ENCODE results near the gene PEAR1.

The PEAR1 gene

DNA sequence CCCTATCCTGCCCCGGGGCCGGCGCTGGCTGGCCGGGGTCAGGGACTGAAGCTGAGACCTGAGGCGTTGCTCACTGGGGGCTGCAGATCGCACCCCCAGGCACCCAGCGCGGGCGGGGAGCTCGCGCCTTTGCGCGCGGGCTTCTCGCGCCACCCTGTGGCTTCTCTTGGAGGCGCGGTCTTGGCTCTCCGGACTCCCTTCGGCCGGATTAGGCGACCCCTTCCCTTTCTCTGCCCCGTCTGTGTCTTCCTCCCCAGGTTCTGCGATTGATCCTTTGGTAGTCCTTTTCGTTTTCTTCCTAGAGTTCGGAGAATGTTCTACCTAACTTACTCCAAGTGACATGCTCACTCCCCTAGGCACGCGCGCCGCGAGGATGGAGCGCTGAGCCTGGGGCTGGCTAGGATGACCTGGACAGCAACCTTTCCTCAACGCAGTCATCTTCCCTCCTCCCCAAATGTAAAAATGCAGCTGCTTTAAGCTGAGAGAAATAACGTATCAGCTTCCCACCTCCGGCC is 33.3 kb upstream of the PEAR1 start:
- no peak for DNase-seq

DNA sequence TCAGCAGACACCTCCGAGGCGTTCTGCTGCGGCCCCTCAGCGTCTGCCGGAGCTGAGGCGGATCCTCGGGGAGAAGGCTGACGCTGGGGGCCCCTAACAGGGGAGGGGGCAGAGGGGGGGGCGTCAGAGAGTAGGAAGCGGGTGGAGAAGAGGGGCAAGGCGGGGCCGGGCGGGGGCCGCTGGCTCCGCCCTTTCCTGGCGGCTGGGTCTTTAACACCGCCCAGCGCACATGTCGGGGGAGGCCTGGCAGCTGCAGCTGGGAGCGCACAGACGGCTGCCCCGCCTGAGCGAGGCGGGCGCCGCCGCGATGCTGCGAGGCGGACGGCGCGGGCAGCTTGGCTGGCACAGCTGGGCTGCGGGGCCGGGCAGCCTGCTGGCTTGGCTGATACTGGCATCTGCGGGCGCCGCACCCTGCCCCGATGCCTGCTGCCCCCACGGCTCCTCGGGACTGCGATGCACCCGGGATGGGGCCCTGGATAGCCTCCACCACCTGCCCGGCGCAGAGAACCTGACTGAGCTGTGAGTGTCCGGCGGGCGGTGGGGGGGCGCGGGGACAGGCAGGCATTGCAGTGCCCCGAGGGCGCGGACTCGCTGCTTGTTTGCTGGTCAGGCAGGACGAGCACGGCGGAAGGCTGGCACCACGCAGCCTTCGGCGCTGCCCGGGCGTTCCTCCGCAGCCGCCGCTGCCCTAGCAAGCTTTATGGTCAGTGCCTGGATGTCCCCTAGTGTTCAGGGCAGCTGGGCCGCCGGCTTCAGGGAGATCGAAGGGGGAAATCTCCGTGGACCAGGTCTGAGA is 32.7 kb upstream of the PEAR1 start, which contains the start of gene NTRK1:
Gene NTRK1 (plus strand): TSS at position 238 of the 796 bp plus-strand sequence. CDS start 70 bp downstream, at position 308.
- no peak for DNase-seq

DNA sequence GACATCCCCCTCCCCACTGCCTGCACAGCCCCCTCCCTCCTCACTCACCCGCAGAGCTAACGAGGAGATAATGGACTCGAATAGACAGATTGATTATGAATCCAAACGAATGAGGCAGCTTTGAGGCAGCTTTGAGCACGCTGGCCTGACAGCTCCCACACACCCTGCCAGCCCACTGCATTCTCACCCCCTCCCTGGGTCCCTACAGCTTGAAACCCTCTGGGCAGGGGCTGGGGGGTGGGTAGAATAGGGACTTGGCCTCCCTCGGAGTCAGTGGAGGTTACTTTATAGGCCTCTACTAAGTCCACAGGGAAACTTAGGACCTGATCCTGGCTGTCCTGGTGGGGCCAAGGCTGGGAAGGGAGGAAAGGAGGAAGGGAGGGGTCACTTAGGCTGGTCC is 30.9 kb upstream of the PEAR1 start:
- no peak for DNase-seq

DNA sequence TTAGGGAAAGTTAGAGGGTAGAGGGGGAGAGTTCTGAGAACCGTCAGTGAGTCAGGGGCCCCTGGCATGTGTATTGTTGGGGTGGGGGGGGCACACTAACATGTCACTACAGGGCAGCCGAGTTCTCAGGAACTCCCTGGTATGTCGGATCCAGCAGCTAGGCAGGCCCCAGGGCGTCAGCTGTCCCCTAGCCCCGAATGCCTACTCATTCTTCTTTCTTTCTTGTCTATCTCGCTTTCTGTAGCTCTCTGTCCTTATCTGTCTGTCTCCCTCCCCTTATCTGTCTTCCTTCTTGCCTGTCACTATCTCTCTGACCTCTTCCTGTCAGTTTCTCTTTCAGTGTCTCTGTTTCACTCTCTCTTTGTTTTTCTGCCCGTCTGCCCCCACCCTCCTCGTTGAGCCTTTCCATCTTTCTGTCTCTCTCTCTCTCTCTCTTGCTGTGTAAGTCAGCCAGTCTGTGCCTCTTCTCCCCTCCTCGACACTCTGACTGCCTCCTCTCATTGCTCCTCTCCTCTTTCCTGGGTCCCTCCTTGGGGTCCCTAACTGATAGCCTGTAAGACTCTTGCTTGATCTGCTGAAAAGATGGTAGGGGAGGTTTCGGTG is 30.4 kb upstream of the PEAR1 start:
- no peak for DNase-seq

DNA sequence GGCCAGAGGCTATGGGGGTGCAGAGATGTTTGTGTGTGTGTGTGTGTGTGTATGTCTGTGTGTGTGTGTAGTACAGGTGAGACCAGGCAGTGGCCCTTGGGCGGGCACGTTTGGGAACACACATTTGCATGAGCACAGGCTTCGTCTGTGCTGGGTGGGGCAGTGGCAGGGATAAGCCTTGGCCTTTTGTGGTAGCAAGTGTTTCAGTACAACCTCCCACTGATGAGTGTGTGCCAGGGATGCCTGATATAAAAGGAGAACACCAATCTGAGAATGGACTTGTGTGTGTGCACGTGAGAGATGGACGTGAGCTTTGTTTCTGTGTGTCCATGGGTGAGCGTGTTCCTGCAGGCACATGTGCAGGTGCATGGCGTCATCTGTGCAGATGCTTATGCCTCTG is 29.9 kb upstream of the PEAR1 start:
- DNase-seq = no peak

DNA sequence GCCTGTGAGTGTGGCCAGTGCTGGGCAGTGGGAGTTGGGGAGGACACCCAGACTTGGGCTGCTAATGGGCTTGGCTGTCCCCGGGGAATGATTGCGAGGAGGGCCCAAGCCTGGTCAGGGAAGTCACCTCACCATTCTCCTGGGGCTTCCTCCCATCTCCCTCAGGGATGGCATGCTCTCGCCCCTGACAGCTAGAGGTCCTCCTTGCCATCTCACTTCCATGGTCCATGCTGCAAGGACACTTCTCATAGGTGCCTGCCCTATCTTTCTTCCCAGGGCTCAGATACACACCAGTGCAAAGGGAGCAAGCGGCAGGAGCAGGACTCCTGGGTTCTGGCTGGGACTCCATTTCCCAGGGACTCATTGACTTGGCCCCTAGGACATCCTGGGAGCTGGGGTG is 28.7 kb upstream of the PEAR1 start:
- DNase-seq = no peak

DNA sequence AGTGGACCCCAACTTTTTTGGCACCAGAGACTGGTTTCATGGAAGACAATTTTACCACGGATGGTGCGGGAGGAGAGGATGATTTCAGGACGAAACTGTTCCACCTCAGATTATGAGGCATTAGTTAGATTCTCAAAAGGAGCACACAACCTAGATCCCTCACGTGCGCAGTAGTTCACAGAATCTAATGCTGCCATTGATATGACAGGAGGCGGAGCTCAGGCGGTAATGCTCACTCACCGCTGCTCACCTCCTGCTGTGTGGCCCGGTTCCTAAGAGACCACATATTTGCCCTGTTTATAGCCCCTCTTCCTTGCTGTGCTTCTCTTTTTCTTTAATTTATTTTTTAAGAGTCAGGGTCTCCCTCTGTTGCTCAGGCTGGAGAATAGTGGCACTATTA is 28.3 kb upstream of the PEAR1 start:
- DNase-seq = no peak

DNA sequence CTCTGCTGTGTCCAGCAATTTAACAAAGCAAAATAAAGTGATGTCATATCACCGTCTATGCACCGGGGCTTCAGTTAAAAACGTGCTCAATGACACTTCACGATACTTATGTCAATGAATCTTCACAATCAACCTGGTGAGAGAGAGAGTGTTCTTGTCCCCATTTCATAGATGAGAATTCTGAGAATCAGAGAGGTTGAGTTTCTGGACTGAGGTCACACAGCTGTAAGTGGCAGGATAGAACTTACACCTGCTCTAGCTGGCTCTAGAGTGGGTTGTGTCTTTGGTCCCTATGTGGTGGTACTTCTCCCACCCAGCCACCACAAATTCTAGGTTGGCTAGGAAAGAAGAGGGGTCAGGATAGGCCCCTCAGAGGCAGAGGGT is 27.7 kb upstream of the PEAR1 start:
- no peak for DNase-seq

DNA sequence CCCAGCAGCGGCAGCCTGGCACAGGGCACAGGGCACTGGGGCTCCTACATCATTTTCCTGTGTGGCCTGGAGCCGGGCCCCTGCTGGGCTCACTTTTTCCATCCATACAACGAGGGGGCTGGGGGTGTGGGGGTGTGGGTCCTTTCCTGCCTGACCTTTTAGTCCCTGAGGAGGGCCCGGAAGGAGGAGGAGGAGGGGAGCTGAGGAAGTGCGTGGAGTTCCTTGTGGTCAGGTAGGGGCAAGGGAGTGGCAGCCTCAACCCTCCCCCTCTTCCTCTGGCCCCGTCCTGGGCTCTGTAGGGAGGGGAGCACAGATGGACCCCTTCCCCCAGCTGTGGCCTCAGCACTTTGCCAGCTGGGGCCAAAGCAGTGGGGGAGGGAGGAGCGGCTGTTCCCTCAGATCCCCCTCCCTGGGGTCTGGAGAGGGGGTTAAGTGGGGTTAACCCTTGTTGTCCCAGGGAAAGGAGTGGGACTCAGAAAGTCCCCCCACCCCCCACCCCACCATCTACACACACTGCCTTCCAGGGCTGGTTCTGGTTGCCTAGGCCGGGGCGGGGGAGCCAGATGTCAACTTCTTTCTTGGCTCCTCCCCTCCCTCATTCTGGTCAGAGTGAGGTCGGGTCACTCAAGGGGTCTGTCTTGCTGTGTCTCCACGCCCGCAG is 27.1 kb upstream of the PEAR1 start:
- no peak for DNase-seq

DNA sequence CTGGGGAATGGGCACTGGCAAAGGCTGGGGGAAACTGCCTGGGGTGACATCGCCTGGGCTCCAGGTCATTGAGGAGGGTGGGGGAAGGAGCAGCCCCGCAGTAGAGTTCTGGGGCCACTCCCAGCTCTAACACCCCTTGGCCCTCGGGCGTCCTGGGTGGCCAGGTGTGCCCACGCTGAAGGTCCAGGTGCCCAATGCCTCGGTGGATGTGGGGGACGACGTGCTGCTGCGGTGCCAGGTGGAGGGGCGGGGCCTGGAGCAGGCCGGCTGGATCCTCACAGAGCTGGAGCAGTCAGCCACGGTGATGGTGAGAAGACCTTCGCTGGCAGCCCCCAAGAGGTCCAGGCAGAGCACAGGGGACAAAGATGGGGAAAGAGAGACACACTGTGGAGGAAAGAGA is 25.2 kb upstream of the PEAR1 start:
- DNase-seq = no peak

DNA sequence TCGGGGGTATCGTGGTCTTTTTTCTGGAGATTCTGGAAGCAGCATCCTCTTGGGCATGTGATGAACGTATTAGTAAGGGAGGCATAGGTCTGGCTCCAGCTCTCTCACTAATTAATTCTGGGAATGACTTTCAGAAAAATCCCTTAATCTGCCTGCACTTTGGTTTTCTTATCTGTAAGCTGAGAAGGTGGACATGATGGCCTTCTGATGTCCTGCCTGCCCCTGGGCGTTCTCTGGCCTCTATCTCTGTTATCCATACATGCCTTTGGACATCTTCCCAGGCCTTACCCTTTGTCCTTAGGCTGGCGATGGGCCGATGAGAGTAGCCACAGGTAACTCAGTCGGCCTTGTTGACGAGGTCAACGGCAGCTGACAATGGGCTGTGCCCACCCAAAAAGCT is 24.1 kb upstream of the PEAR1 start:
- no peak for DNase-seq

DNA sequence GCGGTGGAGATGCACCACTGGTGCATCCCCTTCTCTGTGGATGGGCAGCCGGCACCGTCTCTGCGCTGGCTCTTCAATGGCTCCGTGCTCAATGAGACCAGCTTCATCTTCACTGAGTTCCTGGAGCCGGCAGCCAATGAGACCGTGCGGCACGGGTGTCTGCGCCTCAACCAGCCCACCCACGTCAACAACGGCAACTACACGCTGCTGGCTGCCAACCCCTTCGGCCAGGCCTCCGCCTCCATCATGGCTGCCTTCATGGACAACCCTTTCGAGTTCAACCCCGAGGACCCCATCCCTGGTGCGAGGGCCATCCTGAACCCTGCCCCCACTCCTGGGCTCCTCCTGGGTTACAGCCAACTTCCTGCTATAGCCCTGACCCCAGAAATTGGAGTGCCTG is 19.9 kb upstream of the PEAR1 start:
- no peak for DNase-seq

DNA sequence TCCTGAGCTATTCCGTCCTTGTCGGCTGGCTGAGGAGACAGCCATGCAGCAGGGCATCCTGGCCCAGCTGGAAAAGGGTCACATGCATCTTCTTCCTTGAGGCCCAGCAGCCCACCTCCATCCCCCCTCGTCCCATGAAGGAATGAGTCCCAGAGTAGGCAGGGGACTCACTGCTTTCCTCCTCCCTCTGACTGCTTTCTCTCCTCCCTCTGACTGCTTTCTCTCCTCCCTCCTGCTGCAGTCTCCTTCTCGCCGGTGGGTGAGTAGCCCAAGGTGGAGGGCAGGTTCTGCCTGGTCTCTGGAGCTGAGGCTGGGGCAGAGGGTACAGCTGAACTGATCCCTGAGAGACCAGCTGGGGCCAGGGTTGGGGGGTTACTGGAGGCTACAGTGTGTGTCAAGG is 19.4 kb upstream of the PEAR1 start:
- DNase-seq = no peak

DNA sequence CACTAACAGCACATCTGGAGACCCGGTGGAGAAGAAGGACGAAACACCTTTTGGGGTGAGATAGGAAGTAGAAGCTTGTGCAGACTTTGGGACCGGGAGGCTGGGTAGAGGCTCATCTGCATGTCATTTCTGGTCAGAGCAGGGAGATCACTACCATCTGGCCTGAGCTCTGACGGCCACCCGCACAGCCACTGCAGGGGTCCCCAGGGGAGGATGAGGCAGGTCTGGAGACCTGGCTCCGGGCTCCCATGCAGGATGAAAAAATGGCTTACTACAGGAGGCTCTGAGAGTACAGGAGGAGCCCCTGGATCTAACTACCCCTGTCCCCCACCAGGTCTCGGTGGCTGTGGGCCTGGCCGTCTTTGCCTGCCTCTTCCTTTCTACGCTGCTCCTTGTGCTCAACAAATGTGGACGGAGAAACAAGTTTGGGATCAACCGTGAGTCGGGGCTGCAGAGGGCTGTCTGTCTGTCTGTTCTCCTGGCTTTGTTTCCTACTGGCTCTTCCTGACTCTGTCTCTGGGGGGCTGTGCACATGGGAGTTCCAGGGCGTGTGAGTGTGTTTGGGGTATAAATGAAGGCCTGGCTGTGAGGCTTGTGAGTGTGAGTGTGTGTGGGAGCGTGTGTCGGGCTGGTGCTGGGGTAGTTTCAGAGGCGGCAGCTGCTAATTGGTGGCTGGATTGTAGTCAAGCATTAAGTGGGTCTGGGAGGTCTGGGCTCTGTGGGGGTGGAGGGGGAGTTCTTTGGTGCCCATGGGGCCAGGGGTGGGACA is 18.8 kb upstream of the PEAR1 start:
- no peak for DNase-seq

DNA sequence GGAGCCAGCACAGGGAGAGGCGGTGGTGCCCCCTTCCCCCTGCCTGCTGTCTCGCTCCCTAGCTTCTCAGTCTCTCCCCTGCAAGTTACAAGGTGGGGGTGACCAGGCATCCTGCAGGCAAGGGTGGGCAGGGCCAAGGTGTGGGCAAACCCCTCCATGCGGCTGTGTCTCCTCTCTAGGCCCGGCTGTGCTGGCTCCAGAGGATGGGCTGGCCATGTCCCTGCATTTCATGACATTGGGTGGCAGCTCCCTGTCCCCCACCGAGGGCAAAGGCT is 18.2 kb upstream of the PEAR1 start:
- no peak for DNase-seq

DNA sequence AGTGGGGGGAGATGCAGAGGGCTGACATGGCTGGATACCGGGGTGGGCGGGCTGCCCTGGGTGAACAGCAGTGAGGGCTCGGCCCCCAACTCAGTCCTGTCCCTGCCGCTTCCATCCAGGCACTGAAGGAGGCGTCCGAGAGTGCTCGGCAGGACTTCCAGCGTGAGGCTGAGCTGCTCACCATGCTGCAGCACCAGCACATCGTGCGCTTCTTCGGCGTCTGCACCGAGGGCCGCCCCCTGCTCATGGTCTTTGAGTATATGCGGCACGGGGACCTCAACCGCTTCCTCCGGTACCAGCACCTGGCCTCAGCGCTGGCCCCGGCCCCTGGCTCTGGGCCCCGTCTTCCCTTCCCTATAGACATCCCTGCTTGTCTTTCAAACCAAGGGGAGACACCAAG is 17.2 kb upstream of the PEAR1 start:
- no peak for DNase-seq

DNA sequence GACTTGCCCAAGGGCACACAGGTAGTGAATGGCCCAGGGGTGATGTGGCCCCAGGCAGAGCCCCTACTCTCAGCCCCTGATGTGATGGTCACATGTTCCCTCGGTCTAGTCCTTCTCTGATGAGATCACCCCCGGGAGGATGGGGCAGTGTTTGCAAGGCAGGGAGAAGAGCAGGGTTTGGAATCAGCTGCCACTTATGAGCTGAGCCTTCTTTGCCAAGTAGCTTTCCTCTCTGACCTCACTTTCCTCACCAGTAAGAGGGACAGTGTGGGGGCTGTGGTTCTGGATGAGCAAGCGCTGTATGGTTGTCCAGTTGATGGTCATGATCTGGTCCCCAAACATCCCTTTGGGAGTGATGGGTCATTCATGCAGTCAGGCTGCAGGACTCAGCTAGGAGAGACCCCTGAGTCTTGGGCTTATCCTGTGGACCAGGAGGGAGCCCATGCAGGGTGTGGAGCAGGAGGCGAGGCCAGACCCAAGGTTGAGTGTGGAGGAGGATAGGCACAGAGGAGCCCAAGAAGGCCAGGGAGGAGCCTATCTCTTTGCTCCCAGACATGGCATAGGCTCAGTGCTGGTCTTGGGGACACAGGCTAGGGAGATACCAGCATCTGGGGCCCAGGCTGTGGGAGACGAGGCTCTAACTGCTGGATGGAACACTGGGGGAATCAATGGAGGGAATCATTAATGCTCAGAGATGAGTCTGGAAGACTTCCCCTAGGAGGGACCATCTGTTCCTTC is 15.9 kb upstream of the PEAR1 start:
- DNase-seq = no peak

DNA sequence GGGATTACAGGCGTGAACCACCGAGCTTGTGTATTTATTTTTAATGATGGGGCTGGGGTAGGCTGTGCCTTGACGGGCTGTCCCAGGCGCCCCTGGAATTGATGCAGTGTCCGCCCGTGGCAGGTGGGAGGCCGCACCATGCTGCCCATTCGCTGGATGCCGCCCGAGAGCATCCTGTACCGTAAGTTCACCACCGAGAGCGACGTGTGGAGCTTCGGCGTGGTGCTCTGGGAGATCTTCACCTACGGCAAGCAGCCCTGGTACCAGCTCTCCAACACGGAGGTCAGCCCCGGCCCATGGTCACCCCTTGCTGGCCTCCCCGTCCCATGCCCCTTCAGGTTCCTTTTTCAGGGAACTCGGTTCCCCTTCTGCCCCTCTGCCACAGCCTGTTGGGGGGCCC is 13.6 kb upstream of the PEAR1 start:
- DNase-seq = no peak

DNA sequence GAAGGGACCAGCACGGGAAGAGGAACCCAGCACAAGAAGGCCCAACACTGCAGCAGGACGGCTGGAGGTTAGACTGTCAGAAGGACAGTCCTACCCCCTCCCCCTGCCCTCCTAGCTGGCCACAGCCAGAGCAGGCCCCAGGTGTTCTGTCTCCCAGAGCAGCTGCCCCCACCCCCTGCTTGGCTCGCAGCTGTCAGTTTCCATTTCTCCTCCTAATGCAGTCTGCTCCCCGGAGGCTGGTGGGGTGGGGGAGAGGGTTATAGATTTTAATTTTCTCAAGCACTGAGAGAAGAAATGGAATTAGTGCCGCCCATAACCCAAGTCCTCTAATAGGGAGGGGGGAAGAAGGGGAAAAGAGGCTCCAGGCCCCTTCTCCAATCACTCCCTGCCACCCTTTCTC is 13.0 kb upstream of the PEAR1 start:
- no peak for DNase-seq

DNA sequence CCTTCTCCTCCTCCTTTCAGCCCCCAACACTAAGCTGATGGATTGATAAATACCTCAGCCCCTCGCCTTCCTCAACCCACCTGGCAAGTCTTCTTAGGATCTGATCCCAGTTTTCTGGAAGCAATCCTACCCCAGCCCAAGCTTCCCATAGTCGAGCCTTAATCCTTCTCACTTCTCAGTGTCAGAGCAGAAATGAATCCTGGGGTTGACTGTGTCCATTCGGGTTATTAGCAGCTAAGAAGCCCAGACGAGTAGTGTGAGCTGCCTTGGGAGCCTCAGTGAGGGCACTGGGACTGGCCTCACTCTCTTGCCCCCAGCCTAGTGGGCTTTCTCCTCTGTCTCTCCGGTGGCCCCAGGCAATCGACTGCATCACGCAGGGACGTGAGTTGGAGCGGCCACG is 12.4 kb upstream of the PEAR1 start:
- no peak for DNase-seq

DNA sequence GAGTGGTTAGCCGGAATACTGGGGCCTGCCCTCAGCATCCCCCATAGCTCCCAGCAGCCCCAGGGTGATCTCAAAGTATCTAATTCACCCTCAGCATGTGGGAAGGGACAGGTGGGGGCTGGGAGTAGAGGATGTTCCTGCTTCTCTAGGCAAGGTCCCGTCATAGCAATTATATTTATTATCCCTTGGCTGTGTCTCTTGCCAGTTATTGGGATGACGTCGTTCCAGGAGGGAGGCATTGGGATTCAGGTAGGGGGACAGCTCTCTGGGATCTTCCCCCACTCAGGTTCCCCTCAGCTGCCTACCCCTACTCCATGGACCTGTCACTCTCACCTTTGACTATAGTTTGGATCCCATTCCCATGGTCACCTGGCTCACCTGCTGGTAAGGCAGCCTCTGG is 11.9 kb upstream of the PEAR1 start:
- no peak for DNase-seq

DNA sequence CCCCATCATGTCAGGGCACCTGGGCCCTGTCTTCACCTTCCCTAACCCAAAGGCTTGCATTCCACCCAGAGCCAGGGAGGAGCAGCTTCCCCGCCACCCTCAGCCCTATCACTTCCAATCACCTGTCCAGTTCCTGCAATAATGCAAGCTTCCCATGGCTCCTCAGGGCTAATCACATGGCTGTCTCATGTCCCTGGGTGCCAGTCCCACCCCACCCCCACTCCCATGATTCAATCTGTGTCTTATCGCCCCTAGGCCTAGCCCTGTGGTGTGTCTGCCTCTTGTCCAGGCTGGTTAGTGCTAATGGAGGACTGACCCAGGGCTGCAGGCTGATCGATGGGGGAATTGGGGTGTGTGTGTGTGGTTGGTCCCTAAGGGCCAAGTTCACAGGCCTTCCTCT is 11.0 kb upstream of the PEAR1 start:
- DNase-seq = no peak

DNA sequence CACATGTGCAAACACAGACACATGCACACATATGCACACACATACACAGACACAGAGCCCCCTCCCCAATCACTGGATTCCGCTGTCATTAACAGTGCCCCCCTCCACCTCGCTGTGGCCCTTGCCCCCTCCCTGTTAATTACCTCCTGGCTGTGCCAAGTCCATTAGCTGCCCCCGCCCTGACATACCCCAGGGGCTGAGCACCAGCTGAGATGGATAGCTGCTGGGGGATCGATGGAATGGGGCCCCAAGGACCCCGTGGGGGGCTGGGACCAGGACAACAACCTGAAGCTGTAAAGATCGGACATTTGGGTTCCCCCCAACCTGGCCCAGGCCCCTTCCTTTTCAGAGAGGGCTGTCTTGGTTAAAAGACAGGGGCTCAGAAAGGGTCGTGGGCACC is 9.6 kb upstream of the PEAR1 start:
- no peak for DNase-seq

Measured in amniotic stem cell (primary cell).